Retinal pigment epithelial cell (primary cell): Measurements from ENCODE around the gene GPS1.

Experiments
- DNase-seq: peaks from one replicate; pipeline ENCODE4 v3.0.0-alpha.2; 2010; ENCODE audit warnings: low read depth
- H3K4me3 ChIP-seq: 2 replicates; pipeline ENCODE4 v1.5.1; 2011; ENCODE audit warnings: mild to moderate bottlenecking, low read length, control low read depth, moderate library complexity
- TF ChIP-seq, protein P1 (sequence below): conservative IDR thresholded peaks from 2 replicates; pipeline ENCODE4 v1.5.1; 2011; ENCODE audit warnings: low read depth, low read length, control low read depth, inconsistent platforms

GPS1 gene

DNA sequence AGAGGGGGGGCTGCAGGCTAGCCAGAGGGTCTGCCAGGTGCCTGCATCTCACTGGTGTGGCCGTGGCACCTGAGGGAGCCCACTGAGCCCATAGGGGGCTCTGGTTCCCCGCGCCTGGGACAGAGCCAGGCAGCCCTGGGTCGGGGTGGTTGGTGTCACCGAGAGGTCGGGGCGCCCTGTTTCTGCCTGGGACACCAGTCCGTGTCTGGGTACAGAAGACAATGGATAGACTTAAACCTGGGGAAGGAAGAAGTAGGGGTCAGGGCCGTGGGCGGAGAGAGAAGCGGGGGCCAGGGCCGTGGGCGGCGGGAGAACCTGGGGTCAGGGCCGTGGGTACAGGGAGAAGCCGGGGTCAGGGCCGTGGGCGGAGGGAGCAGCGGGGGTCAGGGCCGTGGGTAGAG, 3.1 kb upstream of the GPS1 start:
- TF ChIP-seq, protein P1, sequence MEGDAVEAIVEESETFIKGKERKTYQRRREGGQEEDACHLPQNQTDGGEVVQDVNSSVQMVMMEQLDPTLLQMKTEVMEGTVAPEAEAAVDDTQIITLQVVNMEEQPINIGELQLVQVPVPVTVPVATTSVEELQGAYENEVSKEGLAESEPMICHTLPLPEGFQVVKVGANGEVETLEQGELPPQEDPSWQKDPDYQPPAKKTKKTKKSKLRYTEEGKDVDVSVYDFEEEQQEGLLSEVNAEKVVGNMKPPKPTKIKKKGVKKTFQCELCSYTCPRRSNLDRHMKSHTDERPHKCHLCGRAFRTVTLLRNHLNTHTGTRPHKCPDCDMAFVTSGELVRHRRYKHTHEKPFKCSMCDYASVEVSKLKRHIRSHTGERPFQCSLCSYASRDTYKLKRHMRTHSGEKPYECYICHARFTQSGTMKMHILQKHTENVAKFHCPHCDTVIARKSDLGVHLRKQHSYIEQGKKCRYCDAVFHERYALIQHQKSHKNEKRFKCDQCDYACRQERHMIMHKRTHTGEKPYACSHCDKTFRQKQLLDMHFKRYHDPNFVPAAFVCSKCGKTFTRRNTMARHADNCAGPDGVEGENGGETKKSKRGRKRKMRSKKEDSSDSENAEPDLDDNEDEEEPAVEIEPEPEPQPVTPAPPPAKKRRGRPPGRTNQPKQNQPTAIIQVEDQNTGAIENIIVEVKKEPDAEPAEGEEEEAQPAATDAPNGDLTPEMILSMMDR: no peak
- no peak for DNase-seq
- no peak overlapping the region for H3K4me3 ChIP-seq

- DNase-seq: no peak
- no peak overlapping the region for H3K4me3 ChIP-seq
- TF ChIP-seq, protein P1: no peak
These were observed 2.6 kb upstream of the GPS1 start for GRCh38 chr17:82049106-82049505.

DNA sequence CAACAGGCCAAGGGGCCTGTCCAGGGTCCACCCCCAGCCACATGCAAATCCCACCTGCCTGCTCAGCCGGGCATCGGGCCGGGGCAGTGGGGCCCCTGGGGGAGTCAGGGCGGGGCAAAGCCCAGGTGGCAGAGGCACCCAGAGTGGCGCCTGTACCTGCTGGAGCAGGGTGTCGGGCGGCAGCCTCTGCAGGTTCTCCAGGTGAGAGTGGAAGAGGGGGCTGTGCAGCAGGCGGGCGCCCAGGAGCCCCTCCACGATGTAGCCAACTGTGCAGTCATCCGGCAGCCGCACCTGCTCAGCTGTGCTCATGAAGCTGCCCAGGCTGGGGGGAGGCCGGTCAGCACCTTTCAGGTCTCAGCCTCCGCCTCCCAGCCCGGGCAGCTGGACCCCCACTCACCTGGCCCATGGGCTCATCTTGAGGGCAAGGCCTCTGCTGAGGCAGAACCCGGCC, 2.2 kb upstream of the GPS1 start:
- H3K4me3 ChIP-seq: no peak overlapping the region
- no peak for DNase-seq
- TF ChIP-seq, protein P1: no peak

DNA sequence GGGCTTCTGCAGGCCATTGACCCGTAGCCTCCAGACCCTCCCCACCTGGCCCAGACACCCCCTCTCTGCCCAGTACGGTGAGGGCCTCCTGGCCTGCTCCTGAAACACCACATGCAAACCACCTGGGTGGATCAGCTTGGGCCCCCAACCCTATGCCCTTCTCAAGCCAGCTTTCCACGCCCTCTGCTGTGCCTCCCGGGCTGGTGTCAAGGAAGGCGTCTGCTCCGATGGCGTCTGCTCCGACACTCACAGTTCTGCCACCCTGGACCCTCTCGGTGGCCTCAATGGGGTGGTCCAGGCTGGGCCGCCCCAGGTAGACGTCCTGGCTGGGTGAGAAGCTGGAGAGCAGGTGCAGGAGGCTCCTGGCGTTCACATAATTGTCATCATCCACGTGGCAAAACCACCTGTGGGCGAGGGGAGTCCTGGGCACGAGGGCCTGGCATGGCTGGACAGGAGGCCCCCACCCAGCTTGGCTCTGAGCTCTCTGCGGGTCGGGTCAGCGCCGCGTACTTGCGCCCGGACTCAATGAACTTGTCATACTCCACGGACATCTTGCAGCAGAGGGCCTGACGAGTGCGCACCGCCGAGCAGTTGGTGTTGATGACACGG, 1.4 kb upstream of the GPS1 start:
- TF ChIP-seq, protein P1: no peak
- DNase-seq: no peak
- peak overlapping the region; percentile 79 for H3K4me3 ChIP-seq

DNA sequence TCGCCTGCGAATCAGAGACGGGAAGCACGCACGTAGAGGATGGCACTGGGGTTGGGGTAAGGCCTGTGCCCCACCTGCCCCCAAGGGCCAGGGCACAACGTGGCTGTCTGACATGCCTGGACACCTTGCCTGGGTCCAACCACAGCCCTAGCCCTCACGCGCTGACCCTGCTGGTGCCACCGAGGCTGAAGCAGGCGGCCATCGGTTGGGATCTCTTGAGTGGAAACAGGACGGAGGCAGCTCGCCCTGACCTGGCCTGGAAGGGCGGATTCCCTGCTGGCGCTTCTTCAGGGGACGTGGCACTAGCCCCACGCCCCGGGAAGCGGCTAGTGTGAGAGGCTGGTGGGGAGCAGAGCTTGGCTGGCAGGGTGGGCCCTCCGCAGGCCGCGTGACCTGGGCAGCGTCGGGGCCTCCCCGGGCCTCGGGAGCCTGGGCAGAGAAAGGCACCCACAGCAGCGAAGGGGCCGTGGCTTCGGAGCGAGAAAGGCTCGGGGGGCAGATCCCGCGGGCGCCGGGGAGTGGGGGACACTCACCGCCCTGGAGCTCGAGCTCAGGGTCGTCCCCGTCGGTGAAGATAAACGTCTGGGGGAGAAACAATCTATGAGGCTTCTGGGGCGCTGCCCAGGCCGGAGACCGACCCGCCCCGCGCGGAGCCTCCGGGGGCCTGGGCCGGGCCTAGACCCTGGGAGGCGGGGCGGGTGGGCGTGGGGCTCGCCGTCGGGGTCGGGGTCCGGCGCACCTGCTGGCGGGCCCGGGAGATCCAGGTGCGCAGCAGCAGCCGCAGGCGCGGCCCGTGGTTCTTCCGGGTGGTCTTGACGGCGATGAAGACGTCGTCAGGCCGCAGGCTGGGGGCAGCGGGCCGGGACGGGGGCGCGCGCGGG, 697 bp upstream of the GPS1 start:
- DNase-seq: no peak
- TF ChIP-seq, protein P1: no peak
- peak overlapping the region; percentile 79 for H3K4me3 ChIP-seq

GRCh38 chr17:82052638-82053059, 951 bp downstream of the GPS1 start:
- TF ChIP-seq, protein P1: no peak
- H3K4me3 ChIP-seq: peak overlapping the region; percentile 79
- no peak for DNase-seq
